H1 (cell line): ENCODE measurements around the gene HK2. TPM values are rescaled to one million over a fixed set of nuclear protein-coding genes. Genes with fewer than 3 reads are reported as not detected.
A peak's percentile ranks its signal among the peaks of the same experiment; 100 is the strongest.

Source experiments
- CTCF ChIA-PET: fragments of 300-600 bp; sonication (Branson Sonifier 250); formaldehyde crosslinking; loops from one replicate; lab custom pipeline; 2021; ENCODE audit not compliant: partially characterized antibody; lab: Charles Lee
- POLR2A ChIA-PET: fragments of 300-600 bp; sonication (Branson Sonifier 250); formaldehyde crosslinking; loops from one replicate; lab custom pipeline; 2021; ENCODE audit warnings: inconsistent platforms; ENCODE audit not compliant: partially characterized antibody; lab: Charles Lee
- DNase-seq, 2 experiments: peaks; one replicate each; pipeline versions ENCODE4 v3.0.0 to v3.0.0-alpha.2; 2010 to 2022; ENCODE audit warnings: low spot score in 2 of 2, low read depth in 1 of 2, mixed read lengths in 1 of 2
- FAIRE-seq: peaks from 2 replicates; lab custom pipeline; 2011; peaks lifted over from hg19 to GRCh38; lab: Jason Lieb, UNC
- H2AFZ ChIP-seq: 2 replicates; pipeline ENCODE4 v1.8.1; 2012; ENCODE audit warnings: low read length, inconsistent platforms
- H2AK5ac ChIP-seq: 2 replicates; pipeline ENCODE4 v1.6.1; 2013; ENCODE audit warnings: low read depth, low read length
- H2BK120ac ChIP-seq: replicated peaks from 2 replicates; pipeline ENCODE3; 2013; ENCODE audit warnings: low read depth, low read length, inconsistent platforms
- H2BK12ac ChIP-seq: 2 replicates; pipeline ENCODE4 v1.6.1; 2013; ENCODE audit warnings: low read depth, low read length
- H2BK15ac ChIP-seq: 2 replicates; pipeline ENCODE4 v1.6.1; 2013; ENCODE audit warnings: low read length
- H2BK20ac ChIP-seq: 2 replicates; pipeline ENCODE4 v1.6.1; 2013; ENCODE audit warnings: low read length
- H2BK5ac ChIP-seq: 2 replicates; pipeline ENCODE4 v1.6.1; 2013; ENCODE audit warnings: low read depth, low read length
- H3K14ac ChIP-seq: 2 replicates; pipeline ENCODE4 v1.6.1; 2013; ENCODE audit warnings: inconsistent platforms; ENCODE audit not compliant: insufficient read length
- H3K18ac ChIP-seq: 2 replicates; pipeline ENCODE4 v1.6.1; 2013; ENCODE audit warnings: low read length; ENCODE audit errors: extremely low read depth
- H3K23ac ChIP-seq: 2 replicates; pipeline ENCODE4 v1.6.1; 2013; ENCODE audit warnings: inconsistent platforms; ENCODE audit not compliant: insufficient read length
- H3K23me2 ChIP-seq: 2 replicates; pipeline ENCODE4 v1.6.1; 2013; ENCODE audit warnings: low read depth, low read length
- H3K27ac ChIP-seq: 2 replicates; pipeline ENCODE4 v1.6.1; 2011; ENCODE audit warnings: low read depth, low read length, inconsistent platforms
- H3K27me3 ChIP-seq, 4 experiments: replicated peaks in 1 of 4; 1 replicate in 1 of 4; 2 replicates in 3 of 4; pipeline versions ENCODE4 v1.6.1 to v1.8.1; 2011 to 2013; ENCODE audit warnings: low read length in 3 of 4, mild to moderate bottlenecking in 3 of 4, inconsistent platforms in 2 of 4, mixed read lengths in 2 of 4, moderate library complexity in 1 of 4; ENCODE audit not compliant: control insufficient read depth in 3 of 4, insufficient read depth in 3 of 4; ENCODE audit errors: extremely low read depth in 1 of 4
- H3K36me3 ChIP-seq, 4 experiments: 2 replicates each; pipeline versions ENCODE4 v1.6.1 to v1.8.1; 2011 to 2013; ENCODE audit warnings: mild to moderate bottlenecking in 4 of 4, low read length in 3 of 4, moderate library complexity in 2 of 4, control low read depth in 1 of 4, inconsistent platforms in 1 of 4; ENCODE audit not compliant: insufficient read depth in 4 of 4, control insufficient read depth in 2 of 4
- H3K4ac ChIP-seq: replicated peaks from 2 replicates; pipeline ENCODE3; 2013; ENCODE audit warnings: low read length, low read depth, mixed read lengths, inconsistent platforms; ENCODE audit not compliant: insufficient read length
- H3K4me1 ChIP-seq, 4 experiments: replicated peaks in 1 of 4; 1 replicate in 1 of 4; 2 replicates in 3 of 4; pipeline versions ENCODE4 v1.6.1 to v1.8.1; 2011 to 2013; ENCODE audit warnings: low read length in 3 of 4, inconsistent platforms in 2 of 4, mixed read lengths in 1 of 4; ENCODE audit not compliant: insufficient read depth in 4 of 4, control insufficient read depth in 3 of 4
- H3K4me2 ChIP-seq, 2 experiments: 2 replicates each; pipeline versions ENCODE4 v1.6.1 to v1.8.1; 2011 to 2013; ENCODE audit warnings: low read depth in 2 of 2, low read length in 2 of 2, control low read depth in 1 of 2, inconsistent platforms in 1 of 2, mild to moderate bottlenecking in 1 of 2; ENCODE audit not compliant: insufficient read depth in 1 of 2
- H3K4me3 ChIP-seq, 4 experiments: fragments of 200-600, 300-600 bp in 1 of 4; sonication (generic), shearing (Covaris generic), sonication (Bioruptor Twin) in 1 of 4; 2 replicates each; pipeline versions ENCODE4 v1.5.1 to v1.8.1; 2011 to 2016; ENCODE audit warnings: low read length in 4 of 4, low read depth in 3 of 4, control low read depth in 2 of 4, inconsistent platforms in 2 of 4, mild to moderate bottlenecking in 2 of 4, mixed read lengths in 1 of 4, moderate library complexity in 1 of 4; ENCODE audit not compliant: insufficient read depth in 2 of 4; ENCODE audit errors: extremely low read depth in 1 of 4
- H3K56ac ChIP-seq: replicated peaks from 2 replicates; pipeline ENCODE3; 2013; ENCODE audit warnings: low read depth, mild to moderate bottlenecking, mixed read lengths, low read length, inconsistent platforms; ENCODE audit not compliant: insufficient read length
- H3K79me1 ChIP-seq: 2 replicates; pipeline ENCODE4 v1.6.1; 2013; ENCODE audit warnings: low read depth, low read length, control low read depth
- H3K79me2 ChIP-seq, 2 experiments: 2 replicates each; pipeline versions ENCODE4 v1.6.1 to v1.8.1; 2012 to 2013; ENCODE audit warnings: low read length in 2 of 2, mild to moderate bottlenecking in 2 of 2, inconsistent platforms in 1 of 2; ENCODE audit not compliant: insufficient read depth in 2 of 2, control insufficient read depth in 1 of 2
- H3K9ac ChIP-seq, 4 experiments: replicated peaks in 1 of 4; 1 replicate in 1 of 4; 2 replicates in 3 of 4; pipeline versions ENCODE4 v1.6.1 to v1.8.1; 2011 to 2013; ENCODE audit warnings: low read depth in 3 of 4, low read length in 3 of 4, control low read depth in 2 of 4, mild to moderate bottlenecking in 2 of 4, moderate library complexity in 2 of 4, inconsistent platforms in 1 of 4; ENCODE audit errors: extremely low read depth in 1 of 4
- H3K9me3 ChIP-seq, 2 experiments: 2 replicates each; pipeline versions ENCODE4 v1.6.1 to v1.8.1; 2012 to 2013; ENCODE audit warnings: mild to moderate bottlenecking in 2 of 2, moderate library complexity in 2 of 2, control low read depth in 1 of 2, inconsistent platforms in 1 of 2, low read depth in 1 of 2, low read length in 1 of 2, mixed read lengths in 1 of 2; ENCODE audit not compliant: insufficient read depth in 2 of 2
- H4K20me1 ChIP-seq, 2 experiments: replicated peaks in 1 of 2; 2 replicates each; pipeline versions ENCODE3 to v1.8.1; 2011 to 2013; ENCODE audit warnings: inconsistent platforms in 2 of 2, low read length in 2 of 2, mild to moderate bottlenecking in 1 of 2; ENCODE audit not compliant: insufficient read depth in 2 of 2, control insufficient read depth in 1 of 2
- H4K5ac ChIP-seq: 2 replicates; pipeline ENCODE4 v1.6.1; 2013; ENCODE audit warnings: low read length, low read depth, mixed read lengths, inconsistent platforms; ENCODE audit not compliant: insufficient read length
- H4K8ac ChIP-seq: 2 replicates; pipeline ENCODE4 v1.8.0; 2013; ENCODE audit warnings: mild to moderate bottlenecking, moderate library complexity, low read length, inconsistent platforms; ENCODE audit not compliant: insufficient read depth; ENCODE audit errors: extremely low read depth
- H4K91ac ChIP-seq: replicated peaks from 2 replicates; pipeline ENCODE3; 2013; ENCODE audit warnings: low read length, mixed read lengths, inconsistent platforms; ENCODE audit not compliant: insufficient read length
- CBX5 ChIP-seq: fragments of 300-800, 300-1000 bp; sonication (generic); IDR thresholded peaks from 2 replicates; pipeline ENCODE4 v1.7.1; 2016; ENCODE audit warnings: antibody characterized with exemption, low read length, low read depth
- CHD2 ChIP-seq: IDR thresholded peaks from 2 replicates; pipeline ENCODE4 v1.6.1; 2012; ENCODE audit warnings: low read length, improper control_type of control experiment
- CTCF ChIP-seq, 3 experiments: IDR thresholded peaks; 1 replicate in 2 of 3; 2 replicates in 1 of 3; pipeline versions ENCODE4 v1.5.1 to v1.6.1; 2011; ENCODE audit warnings: low read length in 3 of 3, mild to moderate bottlenecking in 3 of 3, inconsistent platforms in 2 of 3, low read depth in 1 of 3, moderate library complexity in 1 of 3; ENCODE audit not compliant: insufficient read depth in 1 of 3; ENCODE audit errors: control extremely low read depth in 1 of 3
- EGR1 ChIP-seq: IDR thresholded peaks from 2 replicates; pipeline ENCODE4 v1.6.1; 2011; ENCODE audit warnings: low read depth, low read length, borderline replicate concordance
- HDAC2 ChIP-seq, 2 experiments: fragments of 300-600 bp in 1 of 2; sonication (generic) in 1 of 2; IDR thresholded peaks; 2 replicates each; pipeline ENCODE4 v1.6.1; 2011 to 2012; ENCODE audit warnings: low read depth in 2 of 2, low read length in 2 of 2, mild to moderate bottlenecking in 2 of 2, moderate library complexity in 2 of 2, borderline replicate concordance in 1 of 2, inconsistent platforms in 1 of 2
- PHF8 ChIP-seq: fragments of 200-600 bp; sonication (generic); conservative IDR thresholded peaks from 2 replicates; pipeline ENCODE4 v1.7.1; 2012; ENCODE audit warnings: low read depth, mild to moderate bottlenecking, inconsistent platforms, low read length, moderate library complexity
- USF2 ChIP-seq: IDR thresholded peaks from 2 replicates; pipeline ENCODE4 v1.6.1; 2011; ENCODE audit warnings: low read length, improper control_type of control experiment
- WGBS, 2 experiments: shearing (Covaris generic) in 1 of 2; methylation state at CpG; one replicate each; pipeline versions ENCODE4 v1.1.6 to v1.1.7; 2013 to 2015; ENCODE audit warnings: low lambda C conversion rate in 2 of 2, mixed read lengths in 2 of 2, inconsistent platforms in 1 of 2, low coverage in 1 of 2, missing lambda C conversion rate in 1 of 2; ENCODE audit not compliant: insufficient replicate concordance in 2 of 2, insufficient coverage in 1 of 2, insufficient read length in 1 of 2; ENCODE audit errors: extremely low coverage in 1 of 2, missing lambda C conversion rate in 1 of 2; 5-methylcytosine and 5-hydroxymethylcytosine counted together
- polyA plus RNA-seq, 7 experiments: library from polyadenylated mRNA; depleted of rRNA in 3 of 7; stranded (reverse) in 5 of 7; unstranded in 2 of 7; fragments of >200 nt in 5 of 7; fragments of 200-250 nt in 2 of 7; gene quantifications; 1 replicate in 5 of 7; 2 replicates in 1 of 7; 4 replicates in 1 of 7; pipeline versions ENCODE4 v1.2.1 to v1.2.3, GENCODE V29; 2011 to 2013; ENCODE audit warnings: missing spikeins in 2 of 7, mixed read lengths in 2 of 7
- total RNA-seq: library from RNA; stranded (reverse); fragmentation: NEBNext Ultra II Directional; extraction: Animal tissue kit (Norgen Biotek cat#: 25700); gene quantifications from 2 replicates; pipeline ENCODE4 v1.2.1, GENCODE V29; 2021

HK2 gene
- total and polyA plus RNA-seq, 2 of the 8 experiments (the other 6 are each of a cell fraction or from before 2014, with no cell fraction given), result 22.1 to 61.9 TPM

DNA sequence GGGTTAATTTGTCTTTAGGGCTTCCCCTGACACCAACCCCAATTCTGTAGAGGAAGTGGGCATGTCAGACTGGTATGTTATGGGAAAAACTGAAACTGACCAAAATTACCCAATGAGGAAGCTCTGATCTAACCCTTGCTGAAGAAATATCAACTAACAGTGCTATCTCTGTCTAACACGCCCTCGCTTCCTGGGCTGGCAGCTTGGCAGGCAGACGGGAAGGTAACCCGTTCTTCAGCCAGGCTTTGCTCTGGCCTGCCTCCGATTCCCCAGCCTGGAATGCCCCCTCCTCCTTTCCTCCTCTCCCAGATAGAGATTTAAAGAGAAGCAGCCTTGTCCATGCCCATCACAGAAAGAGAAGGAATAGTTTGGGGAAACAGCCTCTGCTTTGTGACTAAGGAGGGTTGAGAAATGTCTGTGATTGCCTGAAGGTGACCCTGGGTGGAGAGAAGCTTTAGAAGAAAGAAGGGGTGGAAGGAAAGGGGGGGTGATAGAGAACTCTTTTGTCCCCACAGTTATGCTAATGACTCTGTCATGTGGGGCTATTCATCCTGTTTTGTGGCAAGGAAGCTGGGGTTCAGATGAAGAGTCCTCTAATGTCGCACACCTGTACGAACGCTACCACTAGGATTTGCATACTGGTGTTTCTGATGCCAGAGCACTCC, 15.4 kb downstream of the HK2 start:
- 0 out of 7 replicates have a peak overlapping the region, but pooled peaks of 1 of the 4 experiments have one; percentile 20 for H3K9ac ChIP-seq
- H3K27ac ChIP-seq, result peak overlapping the region; percentile 63; the same call in 1 of the 2 replicates
- WGBS, 2 experiments, result 56% methylated on average over 8 of the region's 8 CpGs; no CpG with 5 or more reads in 1 of the 2 experiments
- POLR2A ChIA-PET, result interaction anchor here (1.0 to 5.6 kb wide), 4 partner anchors 8 to 14 kb away, joined by 3 to 95 read pairs (median 5); partner anchors contain the start of gene HK2
- H3K4me3 ChIP-seq, result peak overlapping the region in 1 of 4 experiments; percentile 38; a peak in 2 of 8 replicates
- no peak overlapping the region for H4K5ac ChIP-seq
- no peak overlapping the region for H3K56ac ChIP-seq
- peak overlapping the region; percentile 43 to 46 for H3K4me2 ChIP-seq
- no peak overlapping the region for H4K8ac ChIP-seq
- CTCF ChIA-PET, result interaction anchor here (0.8 to 9.9 kb wide), 7 partner anchors 12 to 158 kb away, joined by 3 to 117 read pairs (median 5); partner anchors contain the start of gene HK2
- H4K91ac ChIP-seq, result no peak overlapping the region
- no peak overlapping the region for H3K18ac ChIP-seq
- H3K79me1 ChIP-seq, result peaks cover 18% of the 10 kb centered on the region
- H4K20me1 ChIP-seq, result peaks cover 9 to 16% of the 10 kb centered on the region in 2 experiments
- peaks cover 3 to 4% (median 3%) of the 10 kb centered on the region in 4 experiments; a peak in 5 of 8 replicates for H3K36me3 ChIP-seq
- DNase-seq (no peak), FAIRE-seq (no peak)
- H2BK12ac ChIP-seq, result no peak overlapping the region
- no peak overlapping the region for H2AFZ ChIP-seq
- H3K9me3 ChIP-seq, result no peaks in the 10 kb centered on the region
- no peaks in the 10 kb centered on the region; the same call in 1 of the 2 replicates for H3K23me2 ChIP-seq
- no peaks in the 10 kb centered on the region for H3K27me3 ChIP-seq
- peaks cover 9 to 44% (median 30%) of the 10 kb centered on the region in 4 experiments for H3K4me1 ChIP-seq
- H2AK5ac ChIP-seq, result no peak overlapping the region
- peak overlapping the region; percentile 50; the same call in 1 of the 2 replicates for H2BK5ac ChIP-seq
- no peak overlapping the region for H2BK120ac ChIP-seq
- no peak overlapping the region for H3K4ac ChIP-seq
- H3K14ac ChIP-seq, result no peak overlapping the region
- no peak overlapping the region for H3K23ac ChIP-seq
- H2BK20ac ChIP-seq, result no peak overlapping the region; the same call in 1 of the 2 replicates
- H2BK15ac ChIP-seq, result no peak overlapping the region
- H3K79me2 ChIP-seq, result peaks cover 26 to 99% of the 10 kb centered on the region in 2 experiments
- TF ChIP-seq CHD2 (no peak), USF2 (0 out of 2 replicates have a peak, but pooled peaks have one; percentile 23), EGR1 (no peak), PHF8 (no peak), CTCF (IDR thresholded peaks at IDR 0.05; ENCODE audit: control extremely low read depth in 1 of 3, insufficient read depth in 1 of 3, low read depth in 1 of 3, low read length in 3 of 3) (no peak), CBX5 (no peak), HDAC2 (IDR thresholded peaks at IDR 0.05; ENCODE audit: borderline replicate concordance in 1 of 2, low read depth in 2 of 2, low read length in 2 of 2) (peak in 1 of 2 experiments; percentile 72; a peak in 1 of 4 replicates)
